ENCODE measurements around the gene TPX2. TPM values are rescaled to one million over a fixed set of nuclear protein-coding genes. Genes with fewer than 3 reads are reported as not detected.

The TPX2 gene
- total and polyA plus RNA-seq, 8 donors, result 5.1 to 89.9 (median 39.7) TPM

DNA sequence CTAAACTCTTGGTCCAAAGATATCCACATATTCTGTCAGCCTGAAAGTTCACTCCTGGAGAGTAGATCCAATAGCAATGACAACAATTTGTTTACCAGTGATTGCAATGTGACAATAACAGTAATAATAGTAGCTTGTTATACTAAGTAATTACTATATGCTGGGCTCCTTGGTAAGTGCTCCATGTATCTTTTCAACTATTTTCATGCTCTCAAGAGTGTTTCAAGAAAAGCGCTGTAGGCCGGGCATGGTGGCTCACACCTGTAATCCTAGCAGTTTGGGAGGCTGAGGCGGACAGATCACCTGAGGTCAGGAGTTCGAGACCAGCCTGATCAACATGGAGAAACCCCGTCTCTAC is 31.9 kb upstream of the TPX2 start:
- Histone ChIP-seq H3K4me1 (peaks cover 60 to 92% of the 10 kb centered on the region in 2 donors), H3K36me3 (peaks cover 0 to 70% of the 10 kb centered on the region in 2 donors)
- no peak for ATAC-seq

DNA sequence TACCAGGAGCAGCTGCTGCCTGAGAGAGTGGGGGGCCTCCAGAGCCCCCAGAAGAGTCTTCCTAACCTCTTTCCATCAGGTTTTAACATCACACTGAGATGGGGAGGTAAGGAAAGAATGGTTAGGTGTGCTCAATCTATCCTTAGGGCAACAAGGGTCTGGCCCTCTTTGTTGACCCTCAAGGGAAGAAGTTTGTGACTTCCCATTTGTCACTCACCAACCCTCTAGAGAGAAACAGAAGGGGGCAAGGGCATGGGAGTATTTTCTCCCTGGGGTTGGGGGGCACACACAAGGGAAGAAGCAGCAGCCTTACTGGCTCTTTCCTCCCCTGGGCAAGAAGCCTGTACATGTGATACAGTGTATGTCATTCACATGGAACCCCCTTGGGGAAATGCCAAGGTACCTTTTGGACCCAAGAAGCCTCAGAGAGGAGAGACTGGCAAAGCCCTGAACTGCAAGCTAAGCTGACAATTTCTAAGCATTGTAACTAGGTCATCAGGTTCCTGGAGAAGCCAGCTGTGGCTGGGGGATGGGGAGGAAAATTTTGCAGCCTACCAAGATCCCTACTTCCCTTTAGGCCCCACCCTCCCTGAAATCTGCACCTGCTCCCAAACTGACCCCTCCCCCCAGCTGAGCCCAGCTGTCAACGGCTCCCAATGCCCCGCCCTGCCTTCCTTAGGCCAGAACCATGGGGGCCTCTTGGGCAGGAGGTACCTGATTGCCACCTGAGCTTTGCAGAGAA is 30.9 kb upstream of the TPX2 start:
- TF ChIP-seq, protein P1, sequence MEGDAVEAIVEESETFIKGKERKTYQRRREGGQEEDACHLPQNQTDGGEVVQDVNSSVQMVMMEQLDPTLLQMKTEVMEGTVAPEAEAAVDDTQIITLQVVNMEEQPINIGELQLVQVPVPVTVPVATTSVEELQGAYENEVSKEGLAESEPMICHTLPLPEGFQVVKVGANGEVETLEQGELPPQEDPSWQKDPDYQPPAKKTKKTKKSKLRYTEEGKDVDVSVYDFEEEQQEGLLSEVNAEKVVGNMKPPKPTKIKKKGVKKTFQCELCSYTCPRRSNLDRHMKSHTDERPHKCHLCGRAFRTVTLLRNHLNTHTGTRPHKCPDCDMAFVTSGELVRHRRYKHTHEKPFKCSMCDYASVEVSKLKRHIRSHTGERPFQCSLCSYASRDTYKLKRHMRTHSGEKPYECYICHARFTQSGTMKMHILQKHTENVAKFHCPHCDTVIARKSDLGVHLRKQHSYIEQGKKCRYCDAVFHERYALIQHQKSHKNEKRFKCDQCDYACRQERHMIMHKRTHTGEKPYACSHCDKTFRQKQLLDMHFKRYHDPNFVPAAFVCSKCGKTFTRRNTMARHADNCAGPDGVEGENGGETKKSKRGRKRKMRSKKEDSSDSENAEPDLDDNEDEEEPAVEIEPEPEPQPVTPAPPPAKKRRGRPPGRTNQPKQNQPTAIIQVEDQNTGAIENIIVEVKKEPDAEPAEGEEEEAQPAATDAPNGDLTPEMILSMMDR (IDR thresholded peaks at IDR 0.05), result no peak
- Histone ChIP-seq H3K27me3 (no peaks in the 10 kb centered on the region), H3K4me1 (peaks cover 68 to 99% of the 10 kb centered on the region in 2 donors), H3K9me3 (no peaks in the 10 kb centered on the region), H3K27ac (peak overlapping the region; percentile 55 to 71), H3K36me3 (peaks cover 0 to 69% of the 10 kb centered on the region in 2 donors), H3K4me3 (no peak overlapping the region)
- intact Hi-C loops (cut with DNase I), result no loop called here
- peak in 1 of 4 donors; percentile 70 for DNase-seq
- no peak for ATAC-seq

More for the DNA sequence above, 31.9 kb upstream of the TPX2 start:
- TF ChIP-seq, protein P1 (IDR thresholded peaks at IDR 0.05), result no peak
- Histone ChIP-seq H3K27ac (peak overlapping the region; percentile 18 to 75), H3K27me3 (no peaks in the 10 kb centered on the region), H3K4me3 (no peak overlapping the region), H3K9me3 (no peaks in the 10 kb centered on the region)
- intact Hi-C loops (cut with DNase I), result no loop called here
- DNase-seq, result no peak

DNA sequence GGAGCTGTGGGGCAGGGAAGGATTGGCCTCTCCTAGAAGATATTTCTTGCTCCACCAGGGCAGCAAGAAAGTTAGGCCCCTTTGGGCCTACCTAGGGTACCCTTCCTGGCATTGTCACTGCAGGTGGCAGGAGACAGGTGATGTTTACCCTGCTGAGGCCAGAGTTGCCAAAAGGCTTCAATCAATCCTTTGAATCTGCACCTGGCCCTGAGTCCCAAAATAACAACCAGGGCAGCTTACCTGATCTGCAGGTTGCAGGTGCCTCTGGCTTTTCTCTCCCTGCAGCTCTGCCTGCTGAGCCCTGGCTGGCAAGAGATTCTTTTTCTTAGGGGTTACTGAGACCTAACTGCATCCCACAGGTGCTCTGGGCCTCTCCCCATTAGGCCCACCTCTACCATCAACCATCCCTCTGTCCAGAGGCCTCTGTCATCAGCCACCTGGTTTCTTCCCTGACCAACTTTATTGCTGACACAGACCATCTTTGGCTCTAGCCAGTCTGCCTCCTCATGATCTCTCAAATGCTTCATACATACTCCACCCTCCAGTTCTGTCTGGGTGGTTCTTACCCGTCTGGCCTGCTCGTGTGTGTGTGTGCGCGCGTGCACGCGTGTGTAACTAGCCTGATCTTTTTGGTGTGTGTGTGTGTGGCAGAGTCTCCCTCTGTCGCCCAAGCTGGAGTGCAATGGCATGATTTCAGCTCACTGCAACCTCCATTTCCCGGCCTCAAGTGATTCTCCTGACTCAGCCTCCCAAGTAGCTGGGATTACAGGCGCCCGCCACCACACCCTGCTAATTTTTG is 30.2 kb upstream of the TPX2 start:
- H3K4me3 ChIP-seq, result no peak overlapping the region
- no peaks in the 10 kb centered on the region for H3K27me3 ChIP-seq
- peak overlapping the region; percentile 55 to 71 for H3K27ac ChIP-seq
- no peak for ATAC-seq
- TF ChIP-seq, protein P1 (IDR thresholded peaks at IDR 0.05), result no peak
- peaks cover 76 to 99% of the 10 kb centered on the region in 2 donors for H3K4me1 ChIP-seq
- intact Hi-C loops (cut with DNase I), result no loop called here
- DNase-seq, result no peak
- peaks cover 0 to 71% of the 10 kb centered on the region in 2 donors for H3K36me3 ChIP-seq
- no peaks in the 10 kb centered on the region for H3K9me3 ChIP-seq

DNA sequence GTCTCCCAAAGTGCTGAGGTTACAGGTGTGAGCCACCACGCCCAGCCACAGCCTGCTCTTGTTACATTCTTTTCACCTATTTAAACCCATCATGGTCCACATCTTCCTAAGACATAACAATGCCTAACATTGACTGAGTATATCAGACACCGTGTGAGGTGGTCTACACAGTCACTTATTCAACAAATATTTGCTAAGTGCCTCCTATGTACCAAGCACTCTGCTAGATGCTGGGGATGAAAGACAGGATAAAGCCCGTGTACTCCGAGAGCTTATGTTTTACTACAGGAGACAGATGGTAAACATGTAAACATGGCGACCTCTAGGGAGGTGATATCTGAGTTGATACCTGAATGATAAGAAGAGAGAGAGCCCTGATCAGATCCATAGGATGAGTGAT is 29.2 kb upstream of the TPX2 start:
- H3K9me3 ChIP-seq, result no peaks in the 10 kb centered on the region
- H3K36me3 ChIP-seq, result peaks cover 0 to 76% of the 10 kb centered on the region in 2 donors
- intact Hi-C loops (cut with DNase I), result no loop called here
- H3K27me3 ChIP-seq, result no peaks in the 10 kb centered on the region
- H3K4me3 ChIP-seq, result no peak overlapping the region
- TF ChIP-seq, protein P1 (IDR thresholded peaks at IDR 0.05), result no peak
- DNase-seq (no peak), ATAC-seq (no peak)
- peaks cover 75 to 100% of the 10 kb centered on the region in 2 donors for H3K4me1 ChIP-seq
- H3K27ac ChIP-seq, result peak overlapping the region in 1 of 2 donors; percentile 88

All from left lung (tissue), 10 donors.